ENCODE data around the gene SEMA5A.

- TF ChIP-seq, protein P1, sequence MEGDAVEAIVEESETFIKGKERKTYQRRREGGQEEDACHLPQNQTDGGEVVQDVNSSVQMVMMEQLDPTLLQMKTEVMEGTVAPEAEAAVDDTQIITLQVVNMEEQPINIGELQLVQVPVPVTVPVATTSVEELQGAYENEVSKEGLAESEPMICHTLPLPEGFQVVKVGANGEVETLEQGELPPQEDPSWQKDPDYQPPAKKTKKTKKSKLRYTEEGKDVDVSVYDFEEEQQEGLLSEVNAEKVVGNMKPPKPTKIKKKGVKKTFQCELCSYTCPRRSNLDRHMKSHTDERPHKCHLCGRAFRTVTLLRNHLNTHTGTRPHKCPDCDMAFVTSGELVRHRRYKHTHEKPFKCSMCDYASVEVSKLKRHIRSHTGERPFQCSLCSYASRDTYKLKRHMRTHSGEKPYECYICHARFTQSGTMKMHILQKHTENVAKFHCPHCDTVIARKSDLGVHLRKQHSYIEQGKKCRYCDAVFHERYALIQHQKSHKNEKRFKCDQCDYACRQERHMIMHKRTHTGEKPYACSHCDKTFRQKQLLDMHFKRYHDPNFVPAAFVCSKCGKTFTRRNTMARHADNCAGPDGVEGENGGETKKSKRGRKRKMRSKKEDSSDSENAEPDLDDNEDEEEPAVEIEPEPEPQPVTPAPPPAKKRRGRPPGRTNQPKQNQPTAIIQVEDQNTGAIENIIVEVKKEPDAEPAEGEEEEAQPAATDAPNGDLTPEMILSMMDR (IDR thresholded peaks at IDR 0.05): no peak
- TF ChIP-seq POLR2A (IDR thresholded peaks at IDR 0.05): no peak
These were observed 49.1 kb downstream of the SEMA5A start for GRCh38 chr5:9496801-9497200.
